ENCODE measurements around the gene UNC93A. TPM values are rescaled to one million over a fixed set of nuclear protein-coding genes. Genes with fewer than 3 reads are reported as not detected.

The UNC93A gene
- total RNA-seq, 1 donor from 2014 or later, result not detected

GRCh38 chr6:167341038-167341583 is 50.0 kb downstream of the UNC93A start:
- H3K36me3 Mint-ChIP-seq (ENCODE audit: unreplicated experiment), result no peaks in the 10 kb centered on the region
- TF ChIP-seq, protein P1, sequence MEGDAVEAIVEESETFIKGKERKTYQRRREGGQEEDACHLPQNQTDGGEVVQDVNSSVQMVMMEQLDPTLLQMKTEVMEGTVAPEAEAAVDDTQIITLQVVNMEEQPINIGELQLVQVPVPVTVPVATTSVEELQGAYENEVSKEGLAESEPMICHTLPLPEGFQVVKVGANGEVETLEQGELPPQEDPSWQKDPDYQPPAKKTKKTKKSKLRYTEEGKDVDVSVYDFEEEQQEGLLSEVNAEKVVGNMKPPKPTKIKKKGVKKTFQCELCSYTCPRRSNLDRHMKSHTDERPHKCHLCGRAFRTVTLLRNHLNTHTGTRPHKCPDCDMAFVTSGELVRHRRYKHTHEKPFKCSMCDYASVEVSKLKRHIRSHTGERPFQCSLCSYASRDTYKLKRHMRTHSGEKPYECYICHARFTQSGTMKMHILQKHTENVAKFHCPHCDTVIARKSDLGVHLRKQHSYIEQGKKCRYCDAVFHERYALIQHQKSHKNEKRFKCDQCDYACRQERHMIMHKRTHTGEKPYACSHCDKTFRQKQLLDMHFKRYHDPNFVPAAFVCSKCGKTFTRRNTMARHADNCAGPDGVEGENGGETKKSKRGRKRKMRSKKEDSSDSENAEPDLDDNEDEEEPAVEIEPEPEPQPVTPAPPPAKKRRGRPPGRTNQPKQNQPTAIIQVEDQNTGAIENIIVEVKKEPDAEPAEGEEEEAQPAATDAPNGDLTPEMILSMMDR (IDR thresholded peaks at IDR 0.05), result no peak
- H3K27me3 Mint-ChIP-seq (ENCODE audit: unreplicated experiment), result peaks cover 15% of the 10 kb centered on the region
- H3K4me3 Mint-ChIP-seq (ENCODE audit: unreplicated experiment), result no peak overlapping the region
- DNase-seq (ENCODE audit: extremely low spot score, unreplicated experiment), result no peak
- H3K27ac Mint-ChIP-seq (ENCODE audit: unreplicated experiment), result no peak overlapping the region
- H3K4me1 Mint-ChIP-seq (ENCODE audit: unreplicated experiment), result no peaks in the 10 kb centered on the region
- H3K9me3 Mint-ChIP-seq (ENCODE audit: unreplicated experiment), result no peaks in the 10 kb centered on the region

DNA sequence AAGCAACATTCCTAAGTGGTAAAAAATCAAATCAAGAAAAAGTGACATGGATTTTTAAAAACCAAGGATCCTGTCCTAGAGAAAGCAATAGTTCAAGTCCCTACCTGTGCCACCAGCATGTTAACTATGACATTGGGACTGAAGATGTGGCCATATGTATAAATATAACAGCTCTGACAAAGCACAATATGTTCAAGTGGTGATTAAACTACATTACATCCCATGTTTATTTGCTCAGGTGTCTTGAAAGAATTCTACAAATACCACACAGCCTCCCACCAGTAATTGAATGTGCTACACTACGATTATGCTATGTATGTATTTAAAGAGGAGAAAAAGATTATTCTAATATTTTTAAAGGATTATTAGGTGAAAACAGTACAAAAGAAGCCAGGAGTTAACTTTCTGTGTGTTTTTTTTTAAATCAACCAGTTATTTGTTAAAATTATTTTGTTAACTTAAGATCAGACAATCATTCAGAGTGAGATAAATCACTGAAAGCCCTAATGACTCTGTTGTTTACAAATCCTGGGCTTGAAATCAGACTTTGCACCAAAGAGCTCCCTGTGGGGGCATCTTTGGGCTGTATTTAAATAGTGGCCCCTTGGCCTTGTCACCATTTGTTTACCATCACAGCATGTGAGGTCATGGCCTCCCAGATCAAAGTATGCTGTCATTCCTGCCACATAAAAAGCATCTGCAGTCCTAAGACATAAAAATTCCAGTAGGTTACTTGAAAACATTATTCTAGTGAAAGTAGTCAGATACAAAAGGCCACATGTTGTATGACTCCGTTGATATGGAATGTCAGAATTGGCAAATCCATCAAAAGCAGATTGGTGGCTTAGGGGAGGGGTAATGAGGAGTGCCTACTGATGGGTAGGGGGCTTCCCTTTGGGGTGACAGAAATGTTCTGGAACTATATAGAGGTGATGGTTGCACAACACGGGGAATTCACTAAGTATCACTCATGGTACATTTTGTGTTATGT is 50.8 kb downstream of the UNC93A start:
- no peak for DNase-seq (ENCODE audit: extremely low spot score, unreplicated experiment)
- H3K4me3 Mint-ChIP-seq (ENCODE audit: unreplicated experiment), result no peak overlapping the region
- H3K27ac Mint-ChIP-seq (ENCODE audit: unreplicated experiment), result no peak overlapping the region
- H3K27me3 Mint-ChIP-seq (ENCODE audit: unreplicated experiment), result peaks cover 20% of the 10 kb centered on the region
- no peaks in the 10 kb centered on the region for H3K4me1 Mint-ChIP-seq (ENCODE audit: unreplicated experiment)
- TF ChIP-seq, protein P1 (IDR thresholded peaks at IDR 0.05), result no peak
- no peaks in the 10 kb centered on the region for H3K36me3 Mint-ChIP-seq (ENCODE audit: unreplicated experiment)
- no peaks in the 10 kb centered on the region for H3K9me3 Mint-ChIP-seq (ENCODE audit: unreplicated experiment)

DNA sequence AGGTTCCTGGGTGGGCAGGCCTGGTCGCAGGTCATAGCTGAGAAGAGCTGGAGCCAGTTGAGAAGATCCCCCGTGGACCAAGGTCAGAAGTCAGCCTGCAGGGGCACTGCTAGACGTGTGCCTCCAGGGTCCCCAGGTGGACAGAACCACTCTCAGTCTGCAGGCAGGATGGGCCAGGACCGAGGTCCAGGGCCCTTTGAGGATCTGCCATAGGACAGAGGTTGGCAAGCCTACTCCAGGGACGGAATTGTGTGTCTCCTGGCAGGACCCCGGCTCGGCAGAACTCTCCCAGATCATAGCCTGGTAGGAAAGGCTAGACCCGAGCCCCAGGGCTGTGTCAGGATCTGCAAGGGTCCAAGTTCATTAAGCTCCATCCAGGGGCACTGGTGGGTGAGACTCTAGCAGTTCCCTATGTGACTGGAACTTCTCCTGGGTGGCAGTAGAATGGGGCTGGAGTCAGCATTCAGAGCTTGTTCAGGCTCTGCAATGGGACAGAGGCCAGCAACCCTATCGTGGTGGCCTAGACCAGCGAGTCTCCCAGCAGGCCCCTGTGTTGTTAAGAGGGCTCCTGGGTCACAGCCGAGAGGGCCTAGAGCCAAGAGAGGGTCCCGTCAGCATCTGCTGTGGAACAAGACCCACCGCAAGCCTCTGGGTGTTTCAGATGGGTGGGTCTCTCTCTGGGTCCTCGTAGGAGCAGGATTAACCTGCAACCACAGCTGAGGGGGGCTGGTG is 51.9 kb downstream of the UNC93A start:
- TF ChIP-seq, protein P1 (IDR thresholded peaks at IDR 0.05), result no peak
- DNase-seq (ENCODE audit: extremely low spot score, unreplicated experiment), result no peak
- no peak overlapping the region for H3K4me3 Mint-ChIP-seq (ENCODE audit: unreplicated experiment)
- H3K9me3 Mint-ChIP-seq (ENCODE audit: unreplicated experiment), result no peaks in the 10 kb centered on the region
- H3K27me3 Mint-ChIP-seq (ENCODE audit: unreplicated experiment), result peaks cover 26% of the 10 kb centered on the region
- no peaks in the 10 kb centered on the region for H3K4me1 Mint-ChIP-seq (ENCODE audit: unreplicated experiment)
- H3K27ac Mint-ChIP-seq (ENCODE audit: unreplicated experiment), result no peak overlapping the region
- no peaks in the 10 kb centered on the region for H3K36me3 Mint-ChIP-seq (ENCODE audit: unreplicated experiment)

GRCh38 chr6:167345348-167345747 is 54.2 kb downstream of the UNC93A start:
- DNase-seq (ENCODE audit: extremely low spot score, unreplicated experiment), result no peak
- Mint-ChIP-seq H3K4me1 (ENCODE audit: unreplicated experiment) (peaks cover 2% of the 10 kb centered on the region), H3K36me3 (ENCODE audit: unreplicated experiment) (no peaks in the 10 kb centered on the region), H3K27ac (ENCODE audit: unreplicated experiment) (no peak overlapping the region), H3K9me3 (ENCODE audit: unreplicated experiment) (no peaks in the 10 kb centered on the region), H3K4me3 (ENCODE audit: unreplicated experiment) (no peak overlapping the region), H3K27me3 (ENCODE audit: unreplicated experiment) (peaks cover 45% of the 10 kb centered on the region)
- TF ChIP-seq, protein P1 (IDR thresholded peaks at IDR 0.05), result no peak

Data from osteocyte (in vitro differentiated cells).